ENCODE data around the gene ATP4A.

- TF ChIP-seq EZH2 (IDR thresholded peaks at IDR 0.05) = no peak
- no peak for TF ChIP-seq FOXP2 (optimal IDR thresholded peaks at IDR 0.05; ENCODE audit: control extremely low read depth, extremely low read length, insufficient read depth)
Observed at GRCh38 chr19:35554076-35554475, 9.4 kb downstream of the ATP4A start.

Measured in SK-N-MC (cell line).